ENCODE results near the gene FCN3.

GRCh38 chr1:27339213-27339612 is 35.4 kb downstream of the FCN3 start:
- TF ChIP-seq CTCF (IDR thresholded peaks at IDR 0.05; ENCODE audit: extremely low read depth in 1 of 2, insufficient read depth in 1 of 2, low read depth in 1 of 2, low read length in 2 of 2), result no peak
- TF ChIP-seq POLR2AphosphoS5 (IDR thresholded peaks at IDR 0.05; ENCODE audit: insufficient read depth, low read depth, low read length), result no peak
- TF ChIP-seq POLR2A (IDR thresholded peaks at IDR 0.05; ENCODE audit: low read depth, low read length), result no peak
- no peak for TF ChIP-seq MAX (IDR thresholded peaks at IDR 0.05; ENCODE audit: insufficient read depth, insufficient read length)
